Activated CD8-positive, alpha-beta memory T cell treated with anti-CD3 and anti-CD28 coated beads for 4 hours (primary cell): ENCODE data around the gene SCN9A.
"Not testable (repeated sequence)": the region's sequence is repeated elsewhere in the genome, so short reads cannot be mapped to it uniquely, and the experiment has no call there.

ENCODE experiments used
- DNase-seq, 2 donors: peaks; one replicate each; pipeline ENCODE4 v3.0.0-alpha.2; 2020; ENCODE audit warnings: low read depth in 2 of 2

Gene SCN9A

DNA sequence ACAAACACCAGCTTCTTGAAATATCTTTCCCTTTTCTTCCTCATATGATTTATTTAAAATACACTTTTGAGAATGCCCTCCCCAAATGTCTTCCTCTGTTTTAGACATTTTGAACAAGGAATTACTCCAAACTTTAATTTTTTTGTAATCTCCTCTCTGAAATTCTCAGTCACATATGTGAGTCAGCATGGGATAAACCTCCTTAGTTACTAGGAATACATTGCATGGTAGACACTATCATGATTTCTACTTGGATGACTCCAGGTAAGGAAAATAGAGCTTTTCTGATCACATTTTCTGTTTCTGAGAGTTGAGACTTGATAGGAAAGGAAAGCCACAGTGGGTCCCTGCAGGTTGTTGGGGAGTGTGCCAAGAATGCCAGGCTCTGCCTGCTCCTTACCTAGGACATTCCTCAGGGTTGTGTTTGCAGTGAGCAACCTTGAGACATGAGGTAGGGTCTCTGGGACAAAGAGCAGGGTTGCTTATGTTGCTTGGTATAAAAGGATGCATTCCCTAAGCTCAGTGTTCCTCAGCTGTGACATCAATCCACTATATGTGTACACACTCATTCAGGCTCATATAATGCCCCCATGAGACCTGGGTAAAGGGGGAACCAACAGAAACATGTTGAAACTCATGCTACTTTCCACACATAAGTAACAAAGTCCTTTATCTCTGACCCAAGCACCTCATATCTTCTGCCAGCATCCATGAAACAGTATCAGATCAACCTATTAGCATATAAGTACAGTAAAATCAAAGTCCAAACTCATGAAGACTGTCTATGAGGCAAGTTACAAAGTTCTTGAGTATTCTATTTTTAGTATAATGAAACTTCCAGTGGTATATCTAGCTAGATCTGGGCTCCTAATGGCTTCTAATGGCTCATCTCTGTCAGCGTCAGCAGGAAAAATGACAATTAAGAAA is 135.1 kb downstream of the SCN9A start:
- no peak for DNase-seq

DNA sequence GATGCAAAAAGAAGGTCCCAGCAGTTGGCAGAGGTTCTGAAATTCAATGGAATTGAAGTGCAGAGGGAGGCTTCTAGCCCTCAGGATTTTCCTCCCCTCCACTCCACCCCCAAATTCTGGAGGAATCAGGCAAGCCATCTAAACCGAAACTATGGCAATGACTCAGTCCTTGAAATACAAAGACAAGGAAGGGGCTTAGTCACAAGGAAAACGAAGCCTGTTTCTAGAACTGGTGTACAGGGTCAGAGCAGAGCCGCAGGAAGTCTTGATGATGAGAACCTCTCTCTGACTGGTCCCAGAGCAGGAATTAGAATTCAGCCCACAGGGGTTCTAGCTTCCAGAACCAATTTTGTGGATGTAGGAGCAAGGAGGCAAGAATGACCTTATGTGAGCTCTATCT is 136.2 kb downstream of the SCN9A start:
- no peak for DNase-seq

DNA sequence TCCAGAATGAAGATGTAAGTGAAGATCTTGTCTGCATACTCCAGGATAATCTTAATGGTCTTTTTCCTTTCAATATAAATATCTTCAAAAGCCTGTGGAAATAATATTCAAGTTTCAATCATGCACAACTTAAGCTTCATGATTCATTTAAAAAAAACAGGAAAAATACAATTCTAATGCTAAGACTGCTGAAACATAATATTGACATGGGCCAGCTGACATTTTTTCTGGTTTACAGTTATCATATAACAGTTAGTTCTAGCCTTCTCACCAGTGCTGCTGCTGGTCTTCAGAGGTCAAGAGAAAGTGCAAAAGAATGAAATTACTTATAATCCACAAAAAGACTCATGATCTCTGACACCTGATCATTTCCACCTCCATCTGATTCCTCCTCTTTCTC is 137.6 kb downstream of the SCN9A start:
- DNase-seq: no peak

DNA sequence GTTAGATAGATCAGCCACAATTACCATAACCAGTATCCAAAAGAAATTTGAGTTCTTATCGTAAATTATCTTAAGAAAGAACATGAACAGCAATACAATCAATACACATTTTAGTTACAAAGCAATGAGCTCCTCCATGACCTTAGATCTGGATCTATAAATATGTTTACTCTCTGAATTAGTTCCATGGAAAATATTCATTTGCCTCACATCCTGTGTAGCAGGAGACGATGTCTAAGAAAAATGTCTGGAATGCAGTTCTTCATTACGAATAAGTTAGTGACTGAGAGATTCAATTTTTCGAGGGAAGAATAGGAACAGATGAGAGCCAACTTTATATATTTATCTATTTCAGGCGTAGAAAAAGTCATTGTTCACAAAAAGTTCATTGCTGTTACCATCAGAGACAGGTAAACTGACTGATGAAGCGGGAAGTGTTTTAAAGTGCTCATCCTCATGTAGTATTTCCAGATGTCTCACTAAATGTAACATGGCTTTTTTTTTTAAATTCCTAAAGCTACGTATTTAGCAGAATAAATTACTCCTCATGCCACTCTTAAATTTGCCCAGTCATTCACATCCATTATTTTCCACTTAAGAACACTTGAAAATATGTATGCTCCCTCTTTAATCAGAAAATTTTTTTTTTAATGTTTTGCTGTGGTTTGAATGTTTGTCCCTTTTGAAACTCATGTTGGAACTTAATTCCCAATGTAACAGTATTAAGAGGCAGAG is 141.5 kb downstream of the SCN9A start:
- DNase-seq: no peak

DNA sequence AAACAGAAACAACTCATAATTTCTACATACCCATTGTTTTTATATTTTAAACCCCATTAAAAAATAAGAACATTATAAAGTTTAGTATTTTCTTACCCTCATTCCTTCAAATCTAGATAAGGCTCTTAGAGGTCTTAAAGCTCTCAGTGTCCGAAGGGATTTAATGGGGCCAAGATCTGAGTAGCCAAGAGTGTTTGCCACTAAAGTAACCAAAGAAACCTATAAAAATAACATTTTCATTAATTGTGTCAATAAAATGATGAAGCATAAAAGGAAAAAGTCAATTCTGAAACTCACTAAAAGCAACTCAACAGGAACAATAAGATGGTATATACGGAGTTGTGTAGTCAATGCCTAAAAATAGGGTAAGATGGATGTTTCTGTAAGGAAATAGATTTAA is 142.5 kb downstream of the SCN9A start:
- DNase-seq: no peak

DNA sequence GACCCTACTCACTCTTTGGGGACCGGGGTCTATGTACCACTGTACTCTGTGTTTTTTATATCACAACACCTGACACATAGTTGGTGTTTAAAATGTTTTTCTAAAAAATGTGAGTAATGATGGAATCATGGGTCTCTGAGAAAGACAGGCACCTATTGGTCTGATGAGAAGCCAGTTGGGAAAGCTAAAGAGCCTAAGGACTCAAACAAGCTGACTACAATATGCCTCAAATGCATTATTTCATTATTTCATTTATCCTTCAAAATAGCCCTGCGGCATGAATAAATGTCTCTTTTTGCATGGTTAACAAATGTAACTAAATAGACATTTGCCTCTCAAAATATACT is 145.0 kb downstream of the SCN9A start:
- DNase-seq: no peak

DNA sequence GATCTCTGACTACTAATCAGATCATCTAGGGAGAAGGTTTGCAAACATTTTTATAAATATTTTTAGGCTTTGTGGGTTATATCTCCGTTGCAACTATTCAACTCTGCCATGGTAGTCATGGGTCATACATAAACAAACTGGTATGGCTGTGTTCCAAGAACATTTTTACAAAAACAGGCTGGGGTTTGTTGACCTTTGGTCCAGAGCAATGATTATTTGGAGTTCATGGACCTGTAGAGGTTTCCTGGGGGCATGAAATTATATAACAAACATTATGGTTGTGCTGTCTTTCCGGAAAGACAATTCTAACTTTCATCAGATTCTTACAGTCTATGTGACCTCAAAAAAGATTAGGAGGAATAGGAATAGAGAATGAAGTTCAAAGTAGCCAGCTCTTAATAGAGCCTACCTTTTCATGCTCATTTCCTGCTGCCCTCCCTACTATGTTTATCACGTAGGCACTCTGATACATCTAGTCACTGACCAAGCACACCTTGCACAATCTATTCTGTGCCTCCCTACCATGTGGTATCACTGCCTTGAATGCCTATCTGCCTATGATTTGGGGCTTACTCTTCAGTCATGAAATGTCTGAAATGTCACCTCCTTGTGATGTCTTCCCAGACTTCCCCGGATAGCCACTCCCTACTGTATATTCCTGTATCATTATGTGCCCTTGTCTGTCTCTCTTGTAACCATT is 145.6 kb downstream of the SCN9A start:
- DNase-seq: no peak

DNA sequence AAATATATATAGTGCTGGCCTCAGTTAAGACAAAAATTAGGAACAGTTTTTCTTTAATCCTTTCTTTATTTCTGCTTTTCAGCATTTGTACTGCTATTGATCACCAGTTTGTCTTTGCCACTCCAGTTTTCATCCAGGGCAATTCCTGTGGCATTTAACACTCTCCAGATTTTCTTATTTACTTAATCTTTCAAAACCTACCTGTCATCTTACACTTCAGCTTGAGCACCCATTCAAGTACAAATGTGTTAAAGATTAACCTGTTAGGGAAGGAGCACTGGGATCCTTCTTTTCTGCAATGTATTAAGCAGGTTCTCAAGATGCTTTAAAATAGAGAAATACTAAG is 146.1 kb downstream of the SCN9A start:
- no peak for DNase-seq

DNA sequence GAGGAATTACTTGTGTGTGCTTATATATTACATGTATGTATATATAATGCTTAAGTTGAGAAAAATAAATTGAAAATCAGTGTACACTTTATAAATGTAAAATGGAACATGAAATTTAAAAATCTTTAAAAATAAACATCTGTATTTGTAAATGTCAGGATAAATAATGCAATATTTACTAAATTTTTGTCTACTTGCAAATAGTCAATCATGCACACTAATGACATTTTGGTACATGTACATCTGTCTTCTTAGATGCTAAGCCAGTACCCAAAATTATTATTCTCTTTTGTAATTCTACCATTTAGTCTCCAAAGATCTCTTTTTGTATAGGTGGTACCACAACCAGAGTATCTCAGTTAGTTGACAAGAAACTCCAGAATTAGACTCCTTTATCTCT is 151.5 kb downstream of the SCN9A start:
- DNase-seq: no peak

DNA sequence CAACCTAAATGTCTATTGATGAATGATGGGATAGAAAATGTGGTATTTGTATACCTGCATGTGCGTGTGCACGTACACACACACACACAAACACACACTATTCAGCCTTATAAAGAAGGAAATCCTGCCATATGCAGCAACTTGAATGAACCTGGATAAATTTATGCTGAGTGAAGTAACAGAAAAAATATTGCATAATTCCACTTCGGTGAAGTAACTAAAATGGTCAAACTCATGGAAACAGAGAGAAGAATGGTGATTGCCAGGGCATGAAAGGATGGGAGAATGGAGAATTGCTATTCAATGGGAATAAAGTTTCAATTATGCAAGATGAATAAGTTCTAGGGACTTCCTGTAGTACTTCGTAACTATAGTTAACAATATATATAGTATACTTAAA is 152.4 kb downstream of the SCN9A start:
- no peak for DNase-seq

DNA sequence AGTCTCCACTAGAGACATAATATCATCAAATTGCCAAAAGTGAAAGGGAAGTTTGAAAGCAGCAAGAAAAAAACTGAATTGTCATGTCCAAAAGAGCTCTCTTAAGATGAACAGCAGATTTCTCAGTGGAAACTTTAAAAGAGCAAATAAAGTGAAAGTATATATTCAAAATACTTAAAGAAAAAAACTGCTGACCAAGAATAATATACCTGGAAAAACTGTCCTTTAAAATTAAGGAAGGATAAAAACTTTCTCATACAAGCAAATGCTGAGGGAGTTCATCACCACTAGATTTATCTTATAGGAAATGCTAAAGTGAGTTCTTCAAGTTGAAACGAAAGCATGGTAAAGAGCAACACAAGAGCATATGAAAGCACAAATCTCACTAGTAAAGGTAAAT is 164.7 kb downstream of the SCN9A start:
- DNase-seq: no peak

DNA sequence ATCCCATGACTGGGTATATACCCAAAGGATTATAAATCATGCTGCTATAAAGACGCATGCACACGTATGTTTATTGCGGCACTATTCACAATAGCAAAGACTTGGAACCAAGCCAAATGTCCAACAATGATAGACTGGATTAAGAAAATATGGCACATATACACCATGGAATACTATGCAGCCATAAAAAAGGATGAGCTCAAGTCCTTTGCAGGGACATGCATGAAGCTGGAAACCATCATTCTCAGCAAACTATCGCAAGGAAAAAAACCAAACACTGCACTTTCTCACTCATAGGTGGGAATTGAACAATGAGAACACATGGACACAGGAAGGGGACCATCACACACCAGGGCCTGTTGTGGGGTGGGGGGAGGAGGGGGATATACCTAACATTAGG is 165.8 kb downstream of the SCN9A start:
- not testable (repeated sequence) for DNase-seq

DNA sequence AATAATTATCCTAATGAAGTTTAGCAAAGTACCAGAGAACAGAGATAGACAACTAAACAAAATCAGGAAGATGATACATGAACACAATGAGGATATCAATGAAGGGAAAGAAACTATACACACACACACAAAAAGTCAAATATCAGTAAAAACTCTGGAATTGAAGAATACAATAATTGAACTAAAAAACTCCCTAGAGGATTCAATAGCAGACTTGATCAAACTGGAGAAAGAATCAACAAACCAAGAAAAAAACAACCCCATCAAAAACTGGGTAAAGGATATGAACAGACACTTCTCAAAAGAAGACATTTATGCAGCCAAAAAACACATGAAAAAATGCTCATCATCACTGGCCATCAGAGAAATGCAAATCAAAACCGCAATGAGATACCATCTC is 166.4 kb downstream of the SCN9A start:
- DNase-seq: not testable (repeated sequence)

DNA sequence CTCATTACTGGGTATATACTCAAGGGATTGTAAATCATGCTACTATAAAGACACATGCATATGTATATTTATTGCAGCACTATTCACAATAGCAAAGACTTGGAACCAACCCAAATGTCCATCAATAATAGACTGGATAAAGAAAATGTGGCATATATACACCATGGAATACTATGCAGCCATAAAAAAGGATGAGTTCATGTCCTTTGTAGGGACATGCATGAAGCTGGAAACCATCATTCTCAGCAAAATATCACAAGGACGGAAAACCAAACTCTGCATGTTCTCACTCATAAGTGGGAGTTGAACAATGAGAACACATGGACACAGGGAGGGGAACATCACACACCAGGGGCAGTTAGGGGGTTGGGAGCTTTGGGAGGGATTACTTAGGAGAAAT is 169.6 kb downstream of the SCN9A start:
- DNase-seq: not testable (repeated sequence)

DNA sequence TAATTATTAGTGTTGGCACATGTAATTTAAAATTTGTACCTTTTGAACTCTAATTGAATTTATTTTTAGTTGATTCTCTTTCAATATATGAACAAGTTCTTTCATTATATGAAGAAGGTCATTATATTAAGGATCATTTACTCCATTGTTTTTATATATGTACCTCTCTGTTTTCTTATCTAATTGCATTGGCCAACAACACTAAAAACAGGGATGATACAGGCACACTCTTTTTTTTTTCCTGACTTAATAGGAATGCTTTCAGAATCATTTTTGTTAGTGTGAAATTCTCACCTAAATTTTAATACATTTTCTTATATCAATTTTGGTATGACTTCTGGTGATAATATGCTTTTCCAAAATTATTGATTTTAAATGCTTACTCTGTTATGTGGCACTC is 173.0 kb downstream of the SCN9A start:
- DNase-seq: no peak

DNA sequence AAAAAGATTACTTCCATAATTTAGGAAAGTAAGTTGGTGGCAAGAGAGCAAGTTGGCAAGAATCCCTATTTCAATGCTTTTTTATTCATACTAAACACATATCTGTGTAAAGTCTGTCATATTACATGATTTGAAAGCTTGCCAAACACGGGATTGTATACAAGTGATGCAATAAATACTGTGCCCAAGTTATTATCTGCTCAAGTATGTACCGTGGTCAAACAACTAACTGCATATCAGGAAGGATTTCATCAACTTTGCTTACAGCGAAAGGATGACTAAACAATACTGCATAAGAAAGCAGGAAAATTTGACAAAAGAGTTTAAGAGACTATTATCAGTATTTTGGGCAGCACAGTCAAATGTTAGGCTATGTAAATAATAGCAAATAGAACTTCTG is 178.3 kb downstream of the SCN9A start:
- DNase-seq: no peak

DNA sequence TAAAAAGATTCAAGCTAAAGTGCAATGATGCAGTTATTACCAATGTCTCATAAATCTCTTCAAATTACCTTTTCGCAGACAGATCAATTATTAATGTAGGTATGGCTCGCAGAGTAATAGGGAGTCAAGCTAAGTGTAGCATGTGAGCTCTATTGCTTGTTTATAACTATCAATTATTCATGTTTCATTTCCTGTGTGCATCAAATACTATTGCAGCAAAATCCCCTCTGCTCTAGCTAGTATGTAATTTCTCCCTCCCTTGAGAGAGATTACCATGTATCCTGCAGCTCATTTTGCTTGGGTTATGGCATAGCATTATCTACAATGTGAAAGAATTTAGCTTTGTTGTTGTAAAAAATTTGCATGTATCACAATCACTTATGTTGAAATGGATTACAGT is 182.3 kb downstream of the SCN9A start:
- DNase-seq: no peak

DNA sequence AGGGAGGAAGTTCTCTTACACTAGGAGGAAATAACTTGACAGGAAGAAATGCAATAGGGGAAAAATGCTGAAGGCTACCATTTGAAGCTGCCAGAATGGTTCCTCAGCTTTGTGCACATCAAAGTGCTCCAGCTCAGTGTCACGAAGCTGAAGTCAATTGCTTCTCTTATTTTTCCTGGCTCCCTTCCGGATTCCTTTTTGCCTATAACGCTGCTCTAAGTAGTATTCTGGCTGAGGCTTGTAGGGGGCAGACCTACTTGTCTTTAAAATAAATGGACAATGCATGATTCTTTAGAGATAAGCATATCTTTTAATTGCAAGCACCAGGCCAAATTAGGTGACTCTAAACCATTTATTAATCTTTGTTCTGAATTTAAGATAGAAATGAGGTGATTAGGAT is 187.7 kb downstream of the SCN9A start:
- no peak for DNase-seq

DNA sequence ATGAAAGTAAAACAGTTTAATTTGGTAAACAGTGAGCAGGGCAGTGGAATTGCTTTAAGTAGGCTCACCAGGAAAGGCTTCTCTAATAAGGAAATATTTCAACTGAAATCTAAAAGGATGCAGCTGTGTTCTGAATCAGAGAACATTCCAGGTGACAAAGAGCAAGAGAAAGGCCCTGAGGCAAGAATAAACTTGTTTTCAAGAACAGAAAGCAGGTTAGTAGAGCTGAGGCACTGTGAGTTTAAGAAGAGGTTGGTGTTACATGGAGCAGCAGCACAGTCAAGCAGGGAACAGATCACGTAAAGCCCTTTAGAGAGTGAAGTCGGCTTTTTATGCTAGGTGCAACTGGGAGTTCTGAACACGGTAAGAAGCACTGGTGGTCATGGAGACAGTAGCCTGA is 191.0 kb downstream of the SCN9A start:
- no peak for DNase-seq

DNA sequence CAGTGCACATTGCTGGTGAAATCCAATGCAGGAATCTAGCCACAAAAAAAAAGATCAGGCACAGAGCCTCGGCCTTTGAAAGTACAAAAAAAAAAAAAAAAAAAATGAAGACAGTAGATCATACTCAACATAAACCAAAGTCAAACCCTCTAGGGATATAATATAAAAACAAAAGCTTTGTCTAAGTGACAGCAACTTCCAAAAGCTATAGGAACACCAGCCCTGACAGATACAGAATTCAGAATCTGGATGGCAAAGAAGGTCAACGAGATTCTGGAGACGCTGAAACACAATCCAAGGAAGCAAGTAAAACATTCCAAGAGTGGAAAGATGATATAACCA is 194.0 kb downstream of the SCN9A start:
- no peak for DNase-seq

DNA sequence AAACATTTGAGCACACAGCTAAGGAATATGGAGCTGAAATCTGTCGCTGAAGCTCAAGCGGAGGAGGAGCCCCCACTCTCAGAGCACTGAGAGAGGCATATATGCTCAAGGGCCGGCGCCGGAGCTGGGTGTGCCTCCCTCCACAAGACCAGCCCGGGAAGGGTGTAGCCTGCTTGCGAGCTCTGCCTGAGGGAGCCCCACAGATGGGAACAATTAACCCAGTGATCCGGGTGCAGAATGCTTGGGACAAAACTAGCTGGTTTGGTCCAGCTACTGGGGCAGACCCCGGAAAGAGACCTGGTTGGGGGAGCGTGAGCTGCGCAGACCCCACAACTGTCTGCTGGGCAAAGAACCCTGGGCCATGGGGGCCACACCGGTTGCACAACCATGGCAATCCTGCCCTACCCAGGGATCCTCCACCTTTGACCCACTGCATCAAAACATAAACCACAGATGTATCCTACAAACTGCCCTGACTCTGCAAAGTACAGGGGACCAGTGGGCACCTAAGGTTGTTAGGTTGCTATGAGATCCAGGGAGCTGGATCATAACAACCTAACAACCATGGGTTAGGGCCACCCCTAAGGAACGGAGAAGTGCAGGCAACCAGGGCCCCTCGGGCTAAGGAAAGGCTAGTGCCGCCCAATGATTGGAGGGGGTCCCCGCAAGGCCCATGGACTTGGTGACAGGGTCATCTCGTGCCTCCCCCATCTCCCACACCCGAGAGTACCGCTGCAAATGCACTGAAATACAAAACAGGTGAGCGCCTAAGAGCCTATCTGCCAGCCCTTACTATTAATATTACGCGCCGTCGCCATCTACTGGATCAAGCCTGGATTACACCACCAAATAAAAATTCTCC is 194.6 kb downstream of the SCN9A start:
- DNase-seq: no peak

DNA sequence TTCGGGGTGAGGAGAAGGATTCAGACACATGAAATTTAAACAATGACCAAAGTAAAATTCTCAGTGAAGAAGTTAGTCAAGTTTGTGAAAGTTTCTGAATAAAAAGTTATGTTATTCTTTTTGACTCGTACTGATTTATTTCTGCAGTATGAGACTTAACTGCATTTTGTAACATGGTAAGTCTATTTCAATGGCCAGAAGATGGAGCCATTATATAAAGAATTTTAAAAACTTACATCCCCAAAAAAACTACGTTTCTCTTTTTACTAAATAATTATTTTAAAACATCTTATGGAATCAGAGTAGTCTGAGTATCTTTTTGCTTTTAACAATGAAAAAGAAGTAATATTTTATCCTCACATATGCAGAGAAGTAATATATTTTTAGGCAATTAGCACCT is 196.5 kb downstream of the SCN9A start:
- no peak for DNase-seq
